HG03135 (cell line): ENCODE results near the gene UBE2S.
"Not testable (repeated sequence)": the region's sequence is repeated elsewhere in the genome, so short reads cannot be mapped to it uniquely, and the experiment has no call there.

ENCODE experiments used
- ATAC-seq: cut with Tn5 transposase; IDR thresholded peaks from one replicate; pipeline ENCODE4 v1.9.1; 2021; ENCODE audit warnings: mild to moderate bottlenecking, moderate library complexity; ENCODE audit not compliant: unreplicated experiment

The UBE2S gene

GRCh38 chr19:55406826-55407549 is 600 bp downstream of the UBE2S start:
- peak; percentile 11 for ATAC-seq

- ATAC-seq: no peak
Observed at GRCh38 chr19:55406091-55406825, 1.3 kb downstream of the UBE2S start.

- no peak for ATAC-seq
Observed at GRCh38 chr19:55405638-55406037, 1.9 kb downstream of the UBE2S start.

DNA sequence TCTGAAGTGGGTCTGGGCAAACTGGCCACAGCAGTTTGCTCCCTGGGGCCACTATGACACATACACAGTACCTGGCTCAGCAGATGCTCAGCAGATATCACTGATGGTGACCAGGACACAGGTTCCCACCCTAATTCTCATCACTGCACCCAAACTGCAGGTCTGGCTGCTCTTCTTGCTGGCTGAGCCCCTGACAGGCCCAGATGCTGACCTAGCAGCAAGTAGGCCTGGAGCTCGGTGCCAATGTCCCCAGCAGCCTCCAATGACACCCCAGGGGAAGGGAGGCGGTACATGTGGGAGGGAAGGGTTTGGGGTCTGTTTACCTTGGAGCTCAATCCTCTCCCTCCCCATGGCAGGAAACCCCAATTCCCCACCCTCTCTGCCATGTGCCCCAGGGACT is 5.1 kb downstream of the UBE2S start:
- no peak for ATAC-seq

GRCh38 chr19:55401390-55401789 is 6.2 kb downstream of the UBE2S start:
- ATAC-seq: not testable (repeated sequence)

DNA sequence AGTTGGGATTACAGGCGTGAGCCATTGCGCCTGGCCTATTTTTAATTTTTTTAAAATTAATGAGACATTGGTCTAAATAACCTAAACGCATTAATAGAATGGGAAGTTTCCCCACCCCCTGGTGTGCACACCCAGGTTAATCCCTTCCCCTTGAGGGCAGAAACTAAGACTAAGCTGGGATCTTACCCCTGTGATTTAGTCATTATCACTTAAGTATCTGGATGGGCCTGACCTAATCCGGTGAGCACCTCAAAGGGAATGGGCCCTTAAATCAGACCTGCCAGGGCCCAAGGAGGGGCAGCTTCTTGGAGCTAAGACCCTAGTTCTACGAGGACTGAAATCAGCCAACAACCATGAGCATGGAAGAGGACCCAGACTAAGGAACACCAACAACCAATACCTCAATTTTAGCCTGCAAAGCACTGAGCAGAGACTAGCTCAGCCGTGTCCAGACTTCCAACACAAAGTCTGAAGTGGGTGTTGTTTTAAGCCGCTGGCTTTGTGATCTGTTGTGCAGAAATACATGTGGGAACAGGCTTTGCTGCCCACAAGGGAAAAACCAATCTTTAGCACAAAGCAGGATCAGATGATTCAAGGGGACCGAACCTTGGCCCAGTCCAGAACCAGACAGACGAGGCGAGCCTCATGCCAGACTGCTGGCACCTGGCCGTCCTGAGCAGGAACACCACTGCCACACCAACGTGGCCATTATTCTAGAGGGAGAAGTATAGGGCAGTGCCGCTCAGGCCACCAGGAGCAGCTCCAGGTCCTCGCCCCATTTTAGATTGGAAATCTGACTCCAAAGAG is 7.1 kb downstream of the UBE2S start:
- no peak for ATAC-seq

DNA sequence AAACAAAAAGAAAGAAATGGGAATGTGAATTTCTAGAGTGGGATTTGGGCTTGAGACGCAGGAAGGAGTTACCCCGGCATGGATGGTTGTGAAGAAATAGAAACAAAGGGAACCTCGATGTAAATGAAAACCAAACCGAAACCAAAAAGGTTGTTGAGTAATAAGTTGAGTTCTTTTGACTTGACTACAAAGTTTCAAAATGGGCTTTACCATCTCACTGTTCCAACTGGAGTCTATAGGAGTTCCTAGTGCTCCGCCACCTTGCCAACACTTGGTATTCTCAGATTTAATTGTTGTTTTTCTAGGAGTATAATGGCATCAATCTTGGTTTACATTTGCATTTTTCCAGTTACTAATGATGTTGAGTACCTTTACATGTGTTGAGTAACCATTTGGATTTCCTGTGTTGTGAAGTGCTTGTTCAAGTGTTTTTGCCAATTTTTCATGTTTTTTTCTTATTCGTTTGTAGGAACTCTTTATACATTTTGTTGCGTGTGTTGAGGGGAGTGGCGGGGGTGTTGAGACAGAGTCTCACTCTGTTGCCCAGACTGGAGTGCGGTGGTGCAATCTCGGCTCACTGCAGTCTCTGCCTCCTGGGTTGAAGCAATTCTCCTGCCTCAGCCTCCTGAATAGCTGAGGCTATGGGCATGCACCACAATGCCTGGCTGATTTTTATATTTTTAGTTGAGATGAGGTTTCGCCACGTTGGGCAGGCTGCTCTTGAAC is 9.2 kb downstream of the UBE2S start:
- ATAC-seq: no peak

DNA sequence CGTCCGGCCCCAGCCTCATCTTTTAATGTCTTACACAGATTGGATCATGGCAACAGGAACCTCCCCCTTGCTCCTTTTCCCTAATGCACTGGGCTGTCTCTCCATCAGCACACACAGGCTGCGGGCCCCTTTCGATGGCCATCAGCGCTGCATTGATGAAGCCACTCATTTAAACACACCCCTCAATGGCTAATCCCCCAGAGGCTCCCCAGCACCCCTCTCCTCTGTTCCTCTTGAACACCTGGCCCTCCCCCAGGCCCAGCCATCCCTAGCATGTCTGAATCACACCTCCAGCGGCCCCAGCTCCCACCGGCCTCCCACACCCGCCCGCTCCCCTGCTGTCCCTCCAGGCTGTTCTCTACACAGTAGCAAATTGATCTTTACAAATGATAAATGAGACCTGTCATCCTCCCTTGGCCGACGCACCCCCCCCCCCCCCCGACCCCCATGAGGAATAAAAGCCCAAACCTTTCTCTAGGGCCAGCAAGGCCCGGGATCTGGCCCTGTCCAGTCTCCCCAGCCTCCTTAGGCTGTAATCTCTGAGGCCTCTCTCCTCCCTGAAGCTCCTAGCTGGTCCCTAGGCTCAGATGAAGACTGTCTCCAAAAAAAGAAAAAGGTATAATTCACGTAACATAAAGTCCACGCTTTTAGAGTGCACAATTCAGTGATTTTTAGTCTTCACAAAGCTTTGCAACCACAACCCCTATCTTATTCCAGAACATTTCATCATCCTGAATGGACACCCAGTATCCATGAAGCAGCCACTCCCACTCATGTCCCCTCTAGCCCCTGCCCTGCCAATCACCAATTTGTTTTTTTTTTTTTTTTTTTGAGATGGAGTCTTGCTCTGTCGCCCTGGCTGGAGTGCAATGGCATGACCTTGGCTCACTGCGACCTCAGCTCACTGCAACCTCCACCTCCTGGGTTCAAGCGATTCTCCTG is 14.5 kb downstream of the UBE2S start:
- no peak for ATAC-seq

GRCh38 chr19:55391702-55392615 is 15.6 kb downstream of the UBE2S start:
- ATAC-seq: no peak

DNA sequence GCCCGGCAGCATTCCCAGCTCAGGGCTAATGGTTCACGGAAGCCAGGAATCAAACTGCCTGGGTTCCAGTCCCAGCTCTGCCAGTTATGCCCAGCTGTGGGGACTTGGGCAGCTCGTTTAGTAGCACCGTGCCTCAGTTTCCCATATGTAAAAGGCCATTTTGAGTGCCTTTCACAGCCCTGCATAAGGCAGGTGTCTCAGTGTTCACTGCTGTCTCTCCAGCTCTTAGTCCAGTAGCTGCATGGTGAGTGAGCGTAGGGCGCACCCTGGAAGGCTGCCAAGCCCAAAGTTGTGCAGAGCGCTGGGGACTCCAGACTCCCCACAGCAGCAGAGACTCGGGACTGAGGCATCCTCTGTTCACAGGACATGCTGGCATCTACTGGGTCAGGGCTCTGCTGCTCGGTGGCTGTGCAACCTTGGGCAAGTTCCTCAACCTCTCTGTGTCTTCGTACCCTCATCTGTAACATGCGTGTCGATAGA is 16.4 kb downstream of the UBE2S start:
- ATAC-seq: no peak

- no peak for ATAC-seq
Observed at GRCh38 chr19:55390461-55390880, 17.1 kb downstream of the UBE2S start.

DNA sequence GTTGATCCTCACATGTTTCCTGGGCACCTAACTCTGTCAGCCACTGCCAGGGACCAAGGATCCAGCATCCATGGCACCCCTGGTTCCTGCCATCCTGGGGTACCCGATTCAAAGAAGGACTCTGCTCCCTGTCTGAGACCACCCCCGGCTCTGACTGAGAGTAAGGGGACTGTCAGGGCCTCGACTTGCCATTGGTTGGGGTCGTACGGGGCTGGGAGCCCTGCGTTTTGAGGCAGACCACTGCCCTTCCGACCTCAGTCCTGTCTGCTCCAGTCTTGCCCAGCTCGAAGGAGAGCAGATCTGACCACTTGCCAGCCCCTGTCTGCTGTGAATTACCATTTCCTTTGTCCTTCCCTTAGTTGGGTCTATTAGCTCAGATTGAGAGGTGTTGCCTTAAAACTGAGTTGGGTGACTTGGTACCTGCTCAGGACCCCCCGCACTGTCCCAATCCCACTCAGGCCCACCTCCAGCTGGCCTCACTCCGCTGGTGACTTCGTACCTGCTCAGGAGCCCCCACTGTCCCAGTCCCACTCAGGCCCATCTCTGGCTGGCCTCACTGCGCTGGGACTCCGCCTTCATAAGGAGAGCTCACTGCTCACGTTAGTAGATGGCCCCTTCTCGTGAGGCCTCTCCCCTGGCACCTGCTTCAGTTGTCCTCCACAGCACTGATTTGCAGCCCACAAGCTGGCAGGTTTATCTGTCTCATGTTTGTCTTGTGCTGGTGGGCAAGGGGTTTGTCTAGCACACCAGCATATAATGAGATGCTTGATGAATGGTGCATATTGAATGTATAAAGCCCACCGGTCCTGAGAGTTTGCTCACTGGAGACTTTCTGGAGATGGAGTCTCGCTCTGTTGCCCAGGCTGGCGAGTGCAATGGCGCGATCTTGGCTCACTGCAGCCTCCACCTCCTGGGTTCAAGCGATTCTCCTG is 17.9 kb downstream of the UBE2S start:
- no peak for ATAC-seq

GRCh38 chr19:55387736-55388497 is 19.7 kb downstream of the UBE2S start:
- ATAC-seq: no peak

DNA sequence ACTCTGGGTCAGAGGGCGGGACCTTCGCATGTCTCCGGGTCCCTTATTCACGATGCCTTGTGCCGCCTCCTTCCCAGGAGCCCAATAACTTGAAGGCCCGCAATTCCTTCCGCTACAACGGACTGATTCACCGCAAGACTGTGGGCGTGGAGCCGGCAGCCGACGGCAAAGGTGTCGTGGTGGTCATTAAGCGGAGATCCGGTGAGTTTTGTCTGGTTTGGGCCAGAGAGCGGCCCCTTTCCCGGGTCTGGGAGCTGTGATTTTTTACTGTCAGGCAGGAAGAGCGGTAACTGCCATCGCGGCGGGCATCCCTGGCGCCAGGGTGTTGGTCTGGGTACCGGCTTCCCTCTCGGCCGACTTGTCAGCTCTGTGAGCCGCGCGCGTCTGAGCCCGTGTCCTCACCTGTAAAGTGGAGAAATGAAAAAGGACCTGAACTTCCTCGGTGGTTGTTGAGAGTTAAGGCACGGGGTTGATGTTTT is 21.1 kb downstream of the UBE2S start:
- no peak for ATAC-seq

- ATAC-seq: peak; percentile 58
Observed at GRCh38 chr19:55385724-55386492, 21.7 kb downstream of the UBE2S start, which contains the start of gene RPL28. RPL28 (plus strand) TSS chr19:55385932; CDS start chr19:55386358, 426 bp downstream.
